HCT116 (cell line): ENCODE measurements around the gene SMIM24. TPM values are rescaled to one million over a fixed set of nuclear protein-coding genes. Genes with fewer than 3 reads are reported as not detected.

Experiments used
- ATAC-seq: fragments of 200-7000 bp; cut with Tn5 transposase; 2 replicates; pipeline ENCODE4 v1.9.1; 2020; ENCODE audit warnings: mild to moderate bottlenecking, moderate library complexity
- BruUV-seq: library from RNA; stranded (reverse); fragments of 400-500 nt; replicated peaks from 2 replicates; lab custom pipeline; 2021; lab: Mats Ljungman, UMichigan
- CTCF ChIA-PET: fragments of 300-600 bp; sonication (Branson Sonifier 250); formaldehyde crosslinking; loops from one replicate; lab custom pipeline; 2021; ENCODE audit warnings: antibody characterized with exemption; lab: Charles Lee
- POLR2A ChIA-PET: fragments of 300-600, 350-600 bp; sonication (Branson Sonifier 250); formaldehyde crosslinking; loops from one replicate; lab custom pipeline; 2021; ENCODE audit warnings: antibody characterized with exemption; lab: Charles Lee
- RAD21 ChIA-PET, 2 experiments: fragments of 300-600 bp; sonication (Branson Sonifier 250); formaldehyde crosslinking; loops; one replicate each; lab custom pipeline; 2023; ENCODE audit warnings: low total read pairs in 2 of 2; ENCODE audit not compliant: uncharacterized antibody in 2 of 2, unreplicated experiment in 2 of 2, low non-redundant PET in 1 of 2; lab: Charles Lee
- DNase-seq: peaks from one replicate; pipeline ENCODE4 v3.0.0-alpha.2; 2010; ENCODE audit warnings: low read depth, low spot score
- H2AFZ ChIP-seq: fragments of 200-600 bp; shearing (Covaris generic), sonication (generic); 2 replicates; pipeline ENCODE4 v1.6.1; 2017; ENCODE audit warnings: low read depth, mixed run types, mixed read lengths, antibody characterized with exemption, low read length; ENCODE audit not compliant: poor library complexity, severe bottlenecking
- H3K27ac ChIP-seq: 2 replicates; pipeline ENCODE4 v1.5.1; 2012; ENCODE audit warnings: low read depth, low read length
- H3K27me3 ChIP-seq: fragments of 200-600 bp; sonication (generic); 2 replicates; pipeline ENCODE4 v1.6.1; 2016; ENCODE audit warnings: mixed run types, low read length, mixed read lengths; ENCODE audit not compliant: insufficient read depth
- H3K36me3 ChIP-seq, 2 experiments: fragments of 200-500 bp in 1 of 2; fragments of 200-600 bp in 1 of 2; sonication (Bioruptor generic) in 1 of 2; sonication (generic) in 1 of 2; 2 replicates each; pipeline versions ENCODE4 v1.5.1 to v1.6.1; 2014 to 2016; ENCODE audit warnings: low read length in 2 of 2, inconsistent platforms in 1 of 2, mixed read lengths in 1 of 2, mixed run types in 1 of 2; ENCODE audit not compliant: insufficient read depth in 2 of 2, control insufficient read depth in 1 of 2
- H3K4me1 ChIP-seq, 2 experiments: fragments of 200-600 bp in 1 of 2; sonication (generic) in 1 of 2; 2 replicates each; pipeline versions ENCODE4 v1.5.1 to v1.6.1; 2012 to 2017; ENCODE audit warnings: low read length in 2 of 2, inconsistent platforms in 1 of 2, mild to moderate bottlenecking in 1 of 2, mixed read lengths in 1 of 2, mixed run types in 1 of 2, moderate library complexity in 1 of 2; ENCODE audit not compliant: insufficient read depth in 2 of 2, control insufficient read depth in 1 of 2
- H3K4me2 ChIP-seq: fragments of 200-600 bp; sonication (generic); 2 replicates; pipeline ENCODE4 v1.6.1; 2017; ENCODE audit warnings: mixed run types, low read length, mixed read lengths
- H3K4me3 ChIP-seq, 2 experiments: fragments of 200-600 bp in 1 of 2; sonication (generic) in 1 of 2; replicated peaks in 1 of 2; 2 replicates each; pipeline ENCODE4 v1.5.1; 2011 to 2016; ENCODE audit warnings: low read length in 2 of 2, control low read depth in 1 of 2, low read depth in 1 of 2, mild to moderate bottlenecking in 1 of 2, mixed read lengths in 1 of 2, mixed run types in 1 of 2
- H3K79me2 ChIP-seq: fragments of 200-600 bp; sonication (generic); 2 replicates; pipeline ENCODE4 v1.6.1; 2017; ENCODE audit warnings: mild to moderate bottlenecking, mixed run types, low read length, moderate library complexity, mixed read lengths; ENCODE audit not compliant: insufficient read depth
- H3K9ac ChIP-seq: fragments of 200-600 bp; sonication (generic); 2 replicates; pipeline ENCODE4 v1.6.1; 2016; ENCODE audit warnings: low read length, mixed read lengths
- H3K9me2 ChIP-seq: fragments of 200-600 bp; sonication (generic), shearing (Covaris generic); 2 replicates; pipeline ENCODE4 v1.6.1; 2017; ENCODE audit warnings: mixed run types, mild to moderate bottlenecking, moderate library complexity; ENCODE audit not compliant: insufficient read depth
- H3K9me3 ChIP-seq, 2 experiments: fragments of 200-500 bp in 1 of 2; fragments of 200-600 bp in 1 of 2; sonication (Bioruptor generic) in 1 of 2; sonication (generic) in 1 of 2; 2 replicates each; pipeline ENCODE4 v1.6.1; 2014 to 2017; ENCODE audit warnings: low read length in 2 of 2, mixed read lengths in 2 of 2, inconsistent platforms in 1 of 2, low read depth in 1 of 2, mild to moderate bottlenecking in 1 of 2, mixed run types in 1 of 2, moderate library complexity in 1 of 2; ENCODE audit not compliant: control insufficient read depth in 1 of 2, insufficient read depth in 1 of 2
- H4K20me1 ChIP-seq: fragments of 200-600 bp; sonication (generic), shearing (Covaris generic); 2 replicates; pipeline ENCODE4 v1.6.1; 2017; ENCODE audit warnings: mixed run types, mild to moderate bottlenecking, moderate library complexity; ENCODE audit not compliant: insufficient read depth
- CBX3 ChIP-seq: IDR thresholded peaks from 2 replicates; pipeline ENCODE4 v1.6.1; 2012; ENCODE audit warnings: low read depth
- EGR1 ChIP-seq: IDR thresholded peaks from 2 replicates; pipeline ENCODE4 v1.6.1; 2012; ENCODE audit warnings: low read depth
- ELF1 ChIP-seq: IDR thresholded peaks from 2 replicates; pipeline ENCODE4 v1.6.1; 2012; ENCODE audit warnings: low read depth, borderline replicate concordance
- EZH2 ChIP-seq: fragments of 200-600 bp; sonication (generic); IDR thresholded peaks from 2 replicates; pipeline ENCODE4 v1.6.1; 2017; ENCODE audit warnings: antibody characterized with exemption, mixed run types
- EZH2phosphoT487 ChIP-seq: fragments of 200-600 bp; IDR thresholded peaks from 2 replicates; pipeline ENCODE4 v1.6.1; 2018; ENCODE audit warnings: antibody characterized with exemption, borderline replicate concordance
- FOSL1 ChIP-seq: IDR thresholded peaks from 2 replicates; pipeline ENCODE4 v1.6.1; 2012; ENCODE audit warnings: low read depth
- TCF7L2 ChIP-seq: IDR thresholded peaks from 2 replicates; pipeline ENCODE4 v1.7.0; 2011; ENCODE audit warnings: borderline replicate concordance, inconsistent platforms; ENCODE audit not compliant: insufficient read depth, insufficient read length; ENCODE audit errors: extremely low read depth
- ZFX ChIP-seq: fragments of 450-650 bp; IDR thresholded peaks from 2 replicates; pipeline ENCODE4 v1.6.1; 2017
- ZNF274 ChIP-seq: fragments of 200-500 bp; sonication (Bioruptor generic); IDR thresholded peaks from 2 replicates; pipeline ENCODE4 v1.6.1; 2014; ENCODE audit warnings: mild to moderate bottlenecking, low read depth, low read length, inconsistent platforms
- intact Hi-C: fragments of 100-400 bp; cut with micrococcal nuclease; formaldehyde crosslinking; loops from 2 replicates; pipeline ENCODE4 v1.10.0; 2022
- total RNA-seq: library from RNA; stranded (reverse); gene quantifications from one replicate; pipeline ENCODE4 v1.2.1, GENCODE V29; 2021; ENCODE audit not compliant: unreplicated experiment
- TF ChIP-seq, protein P1 (sequence below): IDR thresholded peaks from 2 replicates; pipeline ENCODE4 v1.6.1; 2011; ENCODE audit warnings: mild to moderate bottlenecking, low read length, moderate library complexity; ENCODE audit not compliant: insufficient replicate concordance; ENCODE audit errors: extremely low read depth
- TF ChIP-seq, protein P2 (sequence below): IDR thresholded peaks from 2 replicates; pipeline ENCODE4 v1.6.1; 2012
- TF ChIP-seq, protein P3 (sequence below): IDR thresholded peaks from 2 replicates; pipeline ENCODE4 v1.6.1; 2012; ENCODE audit warnings: low read depth

Gene SMIM24
- total RNA-seq, 1 experiment from 2014 or later = not detected

DNA sequence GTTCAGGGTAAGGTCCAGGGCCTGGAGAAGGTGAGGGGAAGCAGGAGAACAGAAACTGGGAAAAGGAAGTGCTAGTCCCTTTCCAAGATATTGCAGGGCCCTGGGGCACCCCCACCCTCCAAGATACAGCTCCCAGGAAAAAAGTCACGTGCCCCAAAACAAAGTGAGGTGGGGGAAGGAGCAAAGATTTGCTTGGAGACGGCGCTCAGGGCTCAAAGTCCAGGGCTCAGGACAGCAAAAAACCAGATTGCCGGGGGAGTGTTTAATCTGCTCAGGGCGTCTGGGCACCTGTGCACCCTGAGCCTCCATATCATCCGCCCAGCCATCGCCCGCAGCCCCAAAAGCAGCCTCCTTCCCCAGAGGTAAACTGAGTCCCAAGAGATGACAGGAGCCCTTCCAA lies 6.3 kb downstream of the SMIM24 start:
- Histone ChIP-seq H3K27me3 (peaks cover 9% of the 10 kb centered on the region; the same call in 1 of the 2 replicates), H3K79me2 (no peaks in the 10 kb centered on the region), H3K4me2 (no peak overlapping the region), H3K9me2 (no peaks in the 10 kb centered on the region), H3K9ac (no peak overlapping the region), H3K9me3 (no peaks in the 10 kb centered on the region), H3K4me3 (no peak overlapping the region), H3K27ac (no peak overlapping the region), H3K4me1 (no peaks in the 10 kb centered on the region), H4K20me1 (no peaks in the 10 kb centered on the region), H2AFZ (no peak overlapping the region), H3K36me3 (no peaks in the 10 kb centered on the region)
- ChIA-PET POLR2A (no interaction called here), RAD21 (no interaction called here), CTCF (no interaction called here)
- intact Hi-C loops = no loop called here
- BruUV-seq = no TSS peak
- no peak for DNase-seq
- no peak for TF ChIP-seq ZNF274
- TF ChIP-seq, protein P1, sequence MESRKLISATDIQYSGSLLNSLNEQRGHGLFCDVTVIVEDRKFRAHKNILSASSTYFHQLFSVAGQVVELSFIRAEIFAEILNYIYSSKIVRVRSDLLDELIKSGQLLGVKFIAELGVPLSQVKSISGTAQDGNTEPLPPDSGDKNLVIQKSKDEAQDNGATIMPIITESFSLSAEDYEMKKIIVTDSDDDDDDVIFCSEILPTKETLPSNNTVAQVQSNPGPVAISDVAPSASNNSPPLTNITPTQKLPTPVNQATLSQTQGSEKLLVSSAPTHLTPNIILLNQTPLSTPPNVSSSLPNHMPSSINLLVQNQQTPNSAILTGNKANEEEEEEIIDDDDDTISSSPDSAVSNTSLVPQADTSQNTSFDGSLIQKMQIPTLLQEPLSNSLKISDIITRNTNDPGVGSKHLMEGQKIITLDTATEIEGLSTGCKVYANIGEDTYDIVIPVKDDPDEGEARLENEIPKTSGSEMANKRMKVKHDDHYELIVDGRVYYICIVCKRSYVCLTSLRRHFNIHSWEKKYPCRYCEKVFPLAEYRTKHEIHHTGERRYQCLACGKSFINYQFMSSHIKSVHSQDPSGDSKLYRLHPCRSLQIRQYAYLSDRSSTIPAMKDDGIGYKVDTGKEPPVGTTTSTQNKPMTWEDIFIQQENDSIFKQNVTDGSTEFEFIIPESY = no peak
- TF ChIP-seq ELF1 = no peak
- TF ChIP-seq, protein P2, sequence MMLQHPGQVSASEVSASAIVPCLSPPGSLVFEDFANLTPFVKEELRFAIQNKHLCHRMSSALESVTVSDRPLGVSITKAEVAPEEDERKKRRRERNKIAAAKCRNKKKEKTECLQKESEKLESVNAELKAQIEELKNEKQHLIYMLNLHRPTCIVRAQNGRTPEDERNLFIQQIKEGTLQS = no peak
- TF ChIP-seq TCF7L2 = no peak
- no peak for TF ChIP-seq CBX3
- no peak for TF ChIP-seq ZFX
- TF ChIP-seq FOSL1 = no peak
- TF ChIP-seq, protein P3, sequence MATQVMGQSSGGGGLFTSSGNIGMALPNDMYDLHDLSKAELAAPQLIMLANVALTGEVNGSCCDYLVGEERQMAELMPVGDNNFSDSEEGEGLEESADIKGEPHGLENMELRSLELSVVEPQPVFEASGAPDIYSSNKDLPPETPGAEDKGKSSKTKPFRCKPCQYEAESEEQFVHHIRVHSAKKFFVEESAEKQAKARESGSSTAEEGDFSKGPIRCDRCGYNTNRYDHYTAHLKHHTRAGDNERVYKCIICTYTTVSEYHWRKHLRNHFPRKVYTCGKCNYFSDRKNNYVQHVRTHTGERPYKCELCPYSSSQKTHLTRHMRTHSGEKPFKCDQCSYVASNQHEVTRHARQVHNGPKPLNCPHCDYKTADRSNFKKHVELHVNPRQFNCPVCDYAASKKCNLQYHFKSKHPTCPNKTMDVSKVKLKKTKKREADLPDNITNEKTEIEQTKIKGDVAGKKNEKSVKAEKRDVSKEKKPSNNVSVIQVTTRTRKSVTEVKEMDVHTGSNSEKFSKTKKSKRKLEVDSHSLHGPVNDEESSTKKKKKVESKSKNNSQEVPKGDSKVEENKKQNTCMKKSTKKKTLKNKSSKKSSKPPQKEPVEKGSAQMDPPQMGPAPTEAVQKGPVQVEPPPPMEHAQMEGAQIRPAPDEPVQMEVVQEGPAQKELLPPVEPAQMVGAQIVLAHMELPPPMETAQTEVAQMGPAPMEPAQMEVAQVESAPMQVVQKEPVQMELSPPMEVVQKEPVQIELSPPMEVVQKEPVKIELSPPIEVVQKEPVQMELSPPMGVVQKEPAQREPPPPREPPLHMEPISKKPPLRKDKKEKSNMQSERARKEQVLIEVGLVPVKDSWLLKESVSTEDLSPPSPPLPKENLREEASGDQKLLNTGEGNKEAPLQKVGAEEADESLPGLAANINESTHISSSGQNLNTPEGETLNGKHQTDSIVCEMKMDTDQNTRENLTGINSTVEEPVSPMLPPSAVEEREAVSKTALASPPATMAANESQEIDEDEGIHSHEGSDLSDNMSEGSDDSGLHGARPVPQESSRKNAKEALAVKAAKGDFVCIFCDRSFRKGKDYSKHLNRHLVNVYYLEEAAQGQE = no peak
- no peak for TF ChIP-seq EZH2phosphoT487
- TF ChIP-seq EZH2 = no peak
- no peak for TF ChIP-seq EGR1
- ATAC-seq = no peak
